HCEC 1CT (cell line): Measurements from ENCODE around the gene GTPBP2.
"Not testable (repeated sequence)": the region's sequence is repeated elsewhere in the genome, so short reads cannot be mapped to it uniquely, and the experiment has no call there.

Source experiments
- DNase-seq: peaks from one replicate; pipeline ENCODE4 v3.0.0-alpha.2; 2017

Gene GTPBP2

DNA sequence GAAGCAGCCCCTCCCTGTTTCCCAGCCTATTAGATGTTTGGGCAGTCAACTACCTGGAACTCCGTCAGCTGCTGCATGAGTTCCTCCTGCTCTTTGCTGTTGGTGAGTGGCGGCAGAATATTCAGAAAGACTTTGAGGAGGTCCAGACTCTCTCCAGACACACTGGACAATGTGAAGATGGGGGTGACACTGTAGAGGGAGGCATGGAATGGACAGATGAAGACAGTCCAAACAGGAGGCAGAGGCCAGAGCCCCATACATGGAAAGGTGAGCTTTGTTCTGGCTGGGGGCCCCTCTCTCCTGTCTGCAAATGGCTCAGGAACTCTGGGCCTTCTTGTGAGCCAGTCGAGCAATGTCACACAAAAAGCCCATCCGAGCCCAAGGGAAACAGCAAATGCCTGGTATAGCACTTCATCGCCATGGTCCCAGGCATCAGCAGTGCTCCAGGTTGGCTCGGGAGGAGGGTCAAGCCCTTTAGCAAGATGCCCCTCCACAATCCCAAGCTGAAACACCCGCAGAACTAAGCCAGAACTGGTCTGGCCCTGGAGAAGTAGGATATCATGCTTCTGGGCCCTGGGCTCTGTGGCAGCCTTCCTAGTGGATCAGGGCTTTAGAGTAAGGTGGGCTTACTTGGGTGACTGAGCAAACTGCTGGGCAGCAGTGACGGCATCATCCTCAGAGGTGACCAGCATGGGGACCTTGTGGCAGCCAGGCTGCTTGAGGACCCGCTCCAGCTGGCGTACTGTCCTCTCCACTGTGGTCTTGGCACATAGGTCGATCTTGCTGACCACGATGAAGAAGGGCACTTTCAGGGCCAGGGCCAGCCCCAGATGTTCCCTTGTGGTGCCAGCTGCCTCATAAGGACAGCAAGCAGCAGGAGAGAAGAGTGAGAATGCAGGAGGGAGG, 4.9 kb downstream of the GTPBP2 start:
- DNase-seq, result no peak

DNA sequence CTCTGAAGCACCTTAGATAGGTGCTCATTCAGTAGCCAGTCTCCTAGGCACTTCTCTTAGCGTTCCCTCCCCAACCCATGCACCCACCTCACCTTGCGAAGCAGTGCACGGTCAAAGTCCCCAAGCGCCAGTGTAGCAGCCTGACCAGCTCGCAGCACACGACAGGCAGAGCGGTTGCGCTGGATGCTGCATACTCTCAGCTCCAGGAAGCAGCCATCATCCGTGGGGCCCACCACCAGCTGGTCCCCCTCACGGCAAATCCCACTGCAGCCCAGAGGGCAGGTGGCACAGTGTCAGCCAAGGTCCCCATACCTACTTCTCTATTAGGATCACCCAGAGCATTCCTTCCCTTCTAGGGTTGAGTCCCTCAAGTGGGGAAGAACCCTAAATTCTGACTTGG, 6.5 kb downstream of the GTPBP2 start:
- DNase-seq, result no peak

DNA sequence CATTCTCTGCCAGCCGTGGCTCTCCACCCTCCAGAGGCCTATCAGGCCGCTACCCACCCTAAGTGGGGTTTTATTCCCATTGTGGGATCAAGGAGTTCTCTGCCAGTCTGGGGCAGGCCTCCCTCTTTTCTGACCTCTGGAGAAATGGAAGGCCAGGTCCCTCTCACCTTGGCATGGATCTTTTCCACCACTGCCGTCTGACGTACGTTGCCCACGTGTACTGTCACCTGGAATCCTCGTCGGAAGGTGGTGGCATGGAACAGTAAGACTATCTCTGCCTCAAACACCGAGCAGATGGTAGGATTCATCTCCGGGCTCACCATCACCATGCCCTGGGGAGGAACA, 7.3 kb downstream of the GTPBP2 start:
- no peak for DNase-seq

DNA sequence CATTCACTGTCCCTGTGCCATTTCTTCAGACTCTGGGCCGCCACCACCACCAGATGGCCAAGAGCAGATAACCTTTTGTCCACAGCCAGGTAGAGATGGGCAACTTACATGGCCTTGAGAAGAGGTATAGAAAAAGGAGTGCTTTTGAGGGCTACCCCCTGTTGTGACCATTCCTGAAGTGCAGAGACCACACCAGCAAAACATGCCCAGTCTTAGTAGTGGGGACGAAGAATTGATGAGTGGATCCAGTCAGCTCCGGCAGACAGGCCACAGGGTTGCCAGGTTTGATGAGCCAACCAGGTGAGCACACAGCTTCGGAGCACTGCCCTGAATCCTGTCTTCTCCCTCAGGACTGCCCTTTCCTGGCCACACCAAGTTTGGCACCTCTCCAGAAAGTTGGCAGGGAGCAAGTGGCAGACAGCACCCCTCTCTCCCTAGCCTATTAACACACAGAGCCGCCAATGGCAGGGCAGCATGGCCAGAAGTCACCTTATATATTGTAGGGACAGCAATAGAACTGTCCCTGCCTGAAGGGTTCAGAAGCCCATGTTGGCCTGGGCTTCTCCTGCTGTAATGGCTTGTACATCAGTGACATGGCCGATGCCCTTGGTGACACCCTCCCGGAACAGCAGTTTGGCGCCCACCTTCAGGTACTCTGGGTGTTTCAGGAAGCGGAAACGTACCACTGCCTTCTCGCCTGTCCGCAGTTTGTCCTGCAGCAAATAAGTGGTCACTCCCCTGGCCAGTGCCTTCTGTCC, 7.8 kb downstream of the GTPBP2 start:
- DNase-seq, result no peak

DNA sequence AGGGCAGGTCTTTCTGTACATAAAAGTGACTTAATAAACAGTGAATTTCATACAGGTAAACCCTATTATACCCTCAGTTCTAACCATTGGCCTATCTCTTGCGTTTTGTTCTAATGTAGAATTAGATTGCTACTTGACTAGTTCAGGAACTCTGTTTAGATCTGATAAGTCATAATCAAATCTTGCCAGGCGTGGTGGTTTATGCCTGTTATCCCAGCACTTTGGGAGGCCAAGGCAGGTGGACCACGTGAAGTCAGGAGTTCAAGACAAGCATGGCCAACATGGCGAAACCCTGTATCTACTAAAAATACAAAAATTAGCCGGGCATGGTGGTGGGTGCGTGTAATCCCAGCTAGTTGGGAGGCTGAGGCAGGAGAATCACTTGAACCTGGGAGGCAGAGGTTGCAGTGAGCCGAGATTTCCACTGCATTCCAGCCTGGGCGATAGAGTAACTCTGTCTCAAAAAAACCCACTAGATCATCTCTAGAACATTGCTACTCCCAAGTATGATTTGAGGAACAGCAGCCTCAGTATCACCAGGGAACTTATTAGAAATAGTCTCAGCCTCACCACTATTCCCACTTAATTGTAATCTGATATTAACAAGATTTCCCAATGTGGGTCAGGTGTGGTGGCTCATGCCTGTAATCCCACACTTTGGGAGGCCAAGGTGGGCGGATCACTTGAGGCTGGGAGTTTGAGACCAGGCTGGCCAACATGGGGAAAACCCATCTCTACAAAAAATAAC, 12.2 kb downstream of the GTPBP2 start:
- DNase-seq, result no peak

DNA sequence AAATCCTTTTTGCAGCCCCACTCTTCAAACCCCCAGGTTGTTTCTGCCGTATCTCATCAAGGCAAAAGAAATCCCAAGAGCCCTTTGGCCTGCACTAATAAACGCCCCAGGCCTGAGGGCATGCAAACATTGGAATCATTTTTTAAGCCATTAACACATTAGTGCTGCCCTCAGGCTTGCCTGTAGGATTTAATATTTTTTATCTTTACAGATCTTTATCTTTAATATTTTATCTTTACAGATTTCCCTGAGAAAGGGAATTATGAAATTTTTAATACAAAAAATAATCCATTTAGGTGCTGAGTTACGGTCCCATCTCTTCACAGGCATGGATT, 14.7 kb downstream of the GTPBP2 start:
- DNase-seq, result no peak

DNA sequence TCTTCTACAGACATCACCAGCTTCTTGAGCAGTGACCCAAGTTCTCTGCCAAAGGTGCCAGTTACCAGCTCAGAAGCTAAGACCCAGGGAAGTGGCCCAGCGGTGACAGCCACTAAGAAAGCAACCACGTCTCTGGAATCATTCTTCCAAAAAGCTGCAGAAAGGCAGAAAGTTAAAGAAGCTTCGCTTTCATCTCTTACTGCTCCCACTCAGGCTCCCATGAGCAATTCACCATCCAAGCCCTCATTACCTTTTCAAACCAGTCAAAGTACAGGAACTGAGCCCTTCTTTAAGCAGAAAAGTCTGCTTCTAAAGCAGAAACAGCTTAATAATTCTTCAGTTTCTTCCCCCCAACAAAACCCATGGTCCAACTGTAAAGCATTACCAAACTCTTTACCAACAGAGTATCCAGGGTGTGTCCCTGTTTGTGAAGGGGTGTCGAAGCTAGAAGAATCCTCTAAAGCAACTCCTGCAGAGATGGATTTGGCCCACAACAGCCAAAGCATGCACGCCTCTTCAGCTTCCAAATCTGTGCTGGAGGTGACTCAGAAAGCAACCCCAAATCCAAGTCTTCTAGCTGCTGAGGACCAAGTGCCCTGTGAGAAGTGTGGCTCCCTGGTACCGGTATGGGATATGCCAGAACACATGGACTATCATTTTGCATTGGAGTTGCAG, 15.2 kb downstream of the GTPBP2 start:
- no peak for DNase-seq

DNA sequence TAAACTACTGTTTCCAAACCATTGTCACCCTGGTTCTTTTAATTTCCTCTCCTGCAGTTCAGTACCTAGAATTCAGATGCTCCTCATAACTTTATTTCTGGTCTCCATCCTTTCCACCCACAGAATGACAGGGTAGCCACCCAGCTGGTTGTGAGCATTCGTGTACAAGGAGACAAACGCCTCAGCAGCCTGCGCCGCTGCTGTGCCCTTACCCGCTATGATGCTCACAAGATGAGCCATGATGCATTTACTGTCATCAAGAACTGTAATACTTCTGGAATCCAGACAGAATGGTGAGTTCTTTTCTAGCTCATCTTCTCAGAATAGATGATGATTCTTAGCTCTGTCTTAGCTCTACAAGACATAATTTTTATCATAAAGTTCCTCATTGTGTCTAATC, 18.6 kb downstream of the GTPBP2 start:
- no peak for DNase-seq

DNA sequence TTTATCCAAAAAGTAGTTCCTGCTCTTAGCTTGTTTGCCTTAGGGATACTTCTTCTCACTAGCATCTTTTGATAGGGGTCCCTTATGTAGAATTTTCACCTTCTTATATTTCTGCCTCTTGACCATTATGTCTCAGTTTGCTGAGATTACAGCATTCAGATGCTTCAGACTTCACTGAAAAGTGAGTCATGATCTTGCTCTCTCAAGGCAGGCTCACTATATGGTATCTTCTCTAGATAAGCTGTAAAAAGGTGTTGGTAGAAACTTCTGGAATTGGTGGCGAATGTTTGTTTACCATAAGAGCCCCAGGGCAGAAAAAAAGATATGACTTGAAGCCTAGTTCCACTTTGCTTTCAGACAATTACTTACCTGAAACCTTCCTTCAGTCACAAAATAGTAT, 19.7 kb downstream of the GTPBP2 start:
- no peak for DNase-seq

DNA sequence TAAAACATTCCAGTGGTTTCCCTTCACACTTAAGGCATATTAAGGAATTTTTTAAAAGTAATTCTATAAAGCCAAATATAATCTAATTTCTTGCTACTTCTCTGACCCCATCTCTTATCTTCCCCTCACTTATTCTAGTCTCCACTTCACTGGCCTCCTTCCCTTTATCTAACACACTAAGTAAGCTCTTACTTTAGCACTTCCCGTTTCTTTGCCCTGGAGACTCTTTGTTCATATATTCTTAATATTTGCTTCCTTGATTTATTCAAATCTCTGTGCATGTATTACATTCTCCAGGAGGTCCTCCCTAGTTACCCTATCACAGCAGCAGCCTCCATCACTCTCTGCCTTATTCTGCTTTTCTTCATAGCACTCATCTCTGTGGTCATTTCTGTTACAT, 20.3 kb downstream of the GTPBP2 start:
- DNase-seq, result no peak

DNA sequence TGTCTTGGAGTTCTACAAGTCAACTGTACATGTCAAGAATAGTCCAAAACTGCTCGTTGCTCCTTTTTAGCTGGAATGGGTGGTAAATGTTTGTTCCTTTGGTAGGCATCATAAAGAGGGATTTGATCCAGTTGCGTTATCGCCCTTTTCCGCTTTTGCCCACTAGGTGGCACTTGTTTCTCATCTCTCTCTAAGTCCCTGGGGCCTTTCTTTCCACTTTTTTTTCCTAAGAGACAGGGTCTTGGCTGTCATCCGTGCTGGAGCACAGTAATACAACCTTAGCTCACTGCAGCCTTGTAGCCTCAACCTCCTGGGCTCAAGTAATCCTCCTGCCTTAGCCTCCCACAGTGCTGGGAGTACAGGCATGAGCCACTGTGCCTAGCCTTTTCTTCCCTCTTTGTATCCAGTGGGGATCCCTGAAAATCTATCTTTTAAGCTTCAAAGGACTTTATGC, 20.7 kb downstream of the GTPBP2 start:
- peak; percentile 59 for DNase-seq

DNA sequence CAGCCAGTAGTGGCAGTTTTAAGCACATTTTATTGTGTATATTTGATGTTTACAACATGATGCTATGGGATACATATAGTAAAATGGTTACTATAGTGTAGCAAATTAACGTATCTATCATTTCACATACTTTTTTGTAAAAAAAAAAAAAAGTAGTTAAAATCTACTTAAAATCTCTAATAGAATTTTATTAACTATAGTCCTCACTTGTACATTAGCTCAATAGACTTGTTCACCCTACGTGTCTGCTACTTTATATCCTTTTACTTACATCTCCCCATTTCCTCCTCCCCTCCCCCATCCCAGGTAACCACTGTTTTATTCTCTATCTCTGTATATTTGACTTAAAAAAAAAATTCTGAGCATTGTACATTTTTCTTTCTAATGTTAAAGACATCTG, 23.0 kb downstream of the GTPBP2 start:
- DNase-seq, result no peak

DNA sequence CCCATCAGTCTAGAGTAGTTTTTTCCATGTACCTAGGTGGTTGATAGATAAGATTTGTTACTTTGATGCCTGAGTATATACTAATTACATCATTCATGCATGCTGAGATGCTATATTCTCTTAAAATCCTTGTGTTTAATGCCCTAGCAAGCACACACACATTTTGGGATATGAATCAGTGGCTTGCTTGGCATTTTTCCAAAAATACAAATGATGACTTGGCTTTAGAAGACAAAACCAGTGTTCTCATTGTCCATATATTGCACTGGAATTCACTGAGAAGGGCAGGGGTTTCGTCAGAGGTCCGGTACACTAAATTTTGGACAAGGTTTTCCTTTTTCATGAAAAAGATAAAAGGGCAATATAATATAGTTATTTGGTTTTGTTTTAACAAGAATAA, 24.9 kb downstream of the GTPBP2 start:
- peak; percentile 88 for DNase-seq

DNA sequence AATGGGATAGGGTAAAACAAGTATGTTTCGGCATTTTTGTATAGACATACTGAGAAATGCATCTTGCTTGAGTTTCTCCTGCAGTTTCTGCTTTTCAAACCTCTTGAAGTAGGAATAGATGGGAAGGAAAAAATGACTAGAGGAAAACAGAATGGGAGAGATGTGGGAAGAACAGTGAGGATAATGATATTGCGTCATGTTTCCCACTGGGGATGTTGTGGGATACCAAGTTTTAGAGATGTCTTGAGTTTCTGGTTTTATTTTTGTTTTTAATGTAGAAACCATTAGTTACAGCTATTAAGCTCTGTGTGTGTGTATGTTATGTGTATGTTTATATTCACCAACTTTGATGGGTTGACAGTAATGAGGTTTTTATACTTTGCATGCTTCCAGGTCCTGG, 28.5 kb downstream of the GTPBP2 start:
- DNase-seq, result no peak

DNA sequence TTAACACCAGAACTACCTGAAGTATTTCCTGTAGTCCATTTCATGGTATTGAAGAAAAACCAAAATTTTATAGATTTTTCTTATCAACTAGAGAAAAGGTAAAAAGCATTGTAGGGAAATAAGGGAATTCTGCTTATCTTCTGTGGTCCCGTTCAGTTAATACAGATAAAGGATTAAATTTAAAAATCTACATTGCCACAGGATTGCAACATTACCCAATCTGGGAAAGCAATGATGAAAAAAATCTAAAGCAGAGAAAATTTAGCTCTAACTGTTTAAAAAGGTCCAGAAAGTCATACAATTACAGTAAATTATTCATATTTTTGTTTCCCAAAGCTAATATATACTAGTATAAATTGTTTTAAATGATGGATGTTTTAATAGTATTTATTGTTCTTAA, 35.1 kb downstream of the GTPBP2 start:
- DNase-seq, result no peak

DNA sequence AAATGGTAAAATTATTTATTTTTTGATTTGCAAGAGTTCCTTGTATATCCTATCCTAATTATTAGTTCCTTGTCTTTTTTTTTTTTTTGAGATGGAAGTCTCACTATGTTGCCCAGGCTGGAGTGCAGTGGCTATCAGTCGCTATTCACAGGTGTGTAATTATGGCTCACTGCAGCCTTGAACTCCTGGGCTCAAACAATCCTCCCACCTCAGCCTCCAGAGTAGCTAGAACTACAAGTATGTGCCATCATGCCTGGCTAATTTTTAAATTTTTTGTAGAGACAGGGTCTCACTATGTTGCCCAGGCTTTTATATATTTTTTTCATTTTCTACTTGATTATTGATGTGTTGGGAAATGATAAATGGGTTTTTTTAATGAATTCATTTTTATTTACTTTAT, 39.5 kb downstream of the GTPBP2 start:
- not testable (repeated sequence) for DNase-seq

DNA sequence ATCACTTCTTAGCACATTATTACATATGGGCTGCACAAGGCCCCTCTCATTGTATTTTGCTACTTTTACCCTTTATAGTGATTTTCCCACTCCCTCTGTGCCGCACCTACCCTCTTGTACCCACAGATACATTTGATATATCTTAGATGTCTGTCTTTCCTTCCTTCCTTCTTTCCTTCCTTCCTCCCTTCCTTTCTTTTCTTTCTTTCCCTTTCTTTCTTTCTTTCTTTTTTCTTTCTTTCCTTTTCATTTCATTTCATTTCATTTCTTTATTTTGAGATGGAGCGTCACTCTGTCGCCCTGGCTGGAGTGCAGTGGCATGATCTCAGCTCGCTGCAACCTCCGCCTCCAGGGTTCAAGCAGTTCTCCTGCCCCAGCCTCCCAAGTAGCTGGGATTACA, 40.9 kb downstream of the GTPBP2 start:
- no peak for DNase-seq

DNA sequence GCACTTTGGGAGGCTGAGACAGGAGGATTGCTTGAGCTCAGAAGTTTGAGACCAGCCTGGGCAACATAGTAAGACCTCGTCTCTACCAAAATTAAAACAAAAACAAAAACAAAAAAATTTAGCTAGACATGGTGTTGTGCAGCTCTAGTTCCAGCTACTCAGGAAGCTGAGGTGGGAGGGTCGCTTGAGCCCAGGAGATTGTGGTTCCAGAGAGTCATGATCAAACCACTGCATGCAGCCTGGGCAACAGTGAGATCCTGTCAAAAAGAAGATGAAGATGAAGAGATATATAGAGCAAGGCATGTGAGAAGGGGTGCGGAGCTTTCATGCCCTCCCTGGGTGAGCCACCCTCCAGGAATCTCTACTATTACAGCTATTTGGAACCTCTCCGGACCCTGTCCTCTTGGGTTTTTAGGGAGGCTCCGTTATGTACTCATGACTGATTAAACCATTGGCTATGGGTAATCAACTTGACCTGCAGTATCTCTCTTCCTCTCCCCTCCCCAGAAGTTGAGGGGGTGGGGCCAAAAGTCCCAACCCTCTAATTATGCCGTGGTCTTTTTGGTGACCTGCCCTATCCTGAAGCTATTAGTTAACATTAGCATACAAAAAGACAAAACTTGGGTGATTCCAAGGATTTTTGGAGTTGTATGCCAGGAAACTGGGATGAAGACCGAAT, 44.0 kb downstream of the GTPBP2 start:
- peak; percentile 57 for DNase-seq

DNA sequence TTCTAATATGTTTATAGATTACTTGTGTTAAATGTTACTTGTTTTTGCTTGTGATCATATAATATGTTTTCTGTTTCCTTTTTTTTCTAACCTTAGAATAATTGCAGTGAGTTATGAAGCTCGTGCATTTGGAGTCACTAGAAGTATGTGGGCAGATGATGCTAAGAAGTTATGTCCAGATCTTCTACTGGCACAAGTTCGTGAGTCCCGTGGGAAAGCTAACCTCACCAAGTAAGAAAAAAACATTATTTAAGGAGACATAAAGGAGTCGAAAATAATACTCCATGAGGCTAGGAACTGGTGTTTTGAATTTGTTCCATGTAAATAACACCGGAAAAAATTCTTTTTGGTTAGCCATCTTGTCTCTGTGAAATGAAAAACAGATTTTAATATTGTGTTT, 46.2 kb downstream of the GTPBP2 start:
- no peak for DNase-seq

DNA sequence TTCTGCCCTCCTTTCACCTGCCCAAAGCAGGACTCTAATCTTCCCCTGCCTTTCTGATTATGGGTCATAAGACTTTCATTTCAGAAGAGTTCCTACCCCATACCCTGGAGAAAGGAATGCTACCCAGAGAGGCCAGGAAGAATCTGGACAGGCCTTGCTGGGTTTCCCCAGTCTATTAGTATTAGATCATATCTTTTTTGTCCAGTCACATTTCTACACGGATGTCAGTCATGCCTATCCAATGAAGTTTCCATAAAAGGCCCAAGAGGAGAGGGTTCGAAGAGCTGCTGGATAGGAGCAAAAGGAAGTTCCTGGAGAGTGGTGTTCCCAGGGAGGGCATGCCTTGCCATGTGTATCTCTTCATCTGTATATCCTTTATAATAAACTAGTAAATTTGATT, 49.9 kb downstream of the GTPBP2 start:
- DNase-seq, result no peak

DNA sequence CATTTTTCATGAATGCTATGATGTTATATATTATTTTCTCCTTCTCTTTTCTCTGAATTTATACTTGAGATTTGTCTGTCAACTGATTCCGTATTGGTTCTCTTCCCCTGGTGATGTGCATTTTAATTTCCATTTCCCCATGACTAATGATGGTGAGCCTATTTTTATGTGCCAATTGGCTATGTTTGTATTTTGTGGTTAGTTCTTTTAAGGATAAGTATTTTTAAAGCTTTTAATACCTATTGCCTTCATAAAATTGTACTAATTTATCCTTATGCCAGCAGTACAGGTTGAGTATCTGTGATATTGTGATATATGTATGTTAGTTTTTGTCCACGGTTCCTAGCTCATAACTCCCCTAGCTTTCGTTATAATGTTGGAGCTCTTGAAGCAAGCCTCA, 50.3 kb downstream of the GTPBP2 start:
- no peak for DNase-seq

DNA sequence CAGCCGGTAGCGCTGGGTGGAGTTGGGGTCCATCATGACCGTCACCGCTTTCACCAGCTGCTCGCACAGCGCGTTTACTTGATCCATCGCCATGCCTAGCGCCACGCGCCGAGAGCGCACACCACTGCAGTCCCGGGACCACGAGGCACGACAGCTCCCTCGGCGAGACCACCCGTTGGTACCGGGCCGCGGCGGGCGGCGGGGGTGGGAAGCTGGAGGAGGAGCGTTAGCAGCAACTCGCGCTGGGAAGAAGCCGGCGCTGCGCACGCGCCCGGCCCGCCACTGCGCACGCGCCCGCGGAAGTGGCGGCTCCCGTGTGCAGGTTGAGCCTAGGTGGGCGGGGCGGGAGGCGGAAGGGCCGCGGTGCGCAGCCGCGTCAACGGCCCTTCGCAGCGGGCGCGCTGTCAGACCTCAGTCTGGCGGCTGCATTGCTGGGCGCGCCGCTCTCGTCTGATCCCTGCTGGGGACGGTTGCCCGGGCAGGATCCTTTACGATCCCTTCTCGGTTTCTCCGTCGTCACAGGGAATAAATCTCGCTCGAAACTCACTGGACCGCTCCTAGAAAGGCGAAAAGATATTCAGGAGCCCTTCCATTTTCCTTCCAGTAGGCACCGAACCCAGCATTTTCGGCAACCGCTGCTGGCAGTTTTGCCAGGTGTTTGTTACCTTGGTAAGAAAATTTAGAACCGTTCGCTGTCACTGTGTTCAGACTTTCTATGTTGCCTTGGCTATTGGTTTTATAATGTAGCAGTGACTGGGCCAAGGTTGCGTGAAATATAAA, 53.1 kb downstream of the GTPBP2 start, which contains the start of the genes POLH and XPO5:
Gene POLH, plus strand, starts transcription at position 414 of the 780 bp plus-strand sequence. CDS start 6,135 bp downstream, outside the sequence.
Gene XPO5, minus strand, starts transcription at position 267 of the 780 bp plus-strand sequence. Its CDS starts 174 bp downstream, at position 93.
- DNase-seq, result peak; percentile 93
